GM12878 (cell line): ENCODE measurements around the gene ITIH1.

Source experiments
- GABPA ChIP-seq: IDR thresholded peaks from 2 replicates; pipeline ENCODE4 v1.6.1; 2014; ENCODE audit warnings: antibody characterized with exemption, low read depth, mild to moderate bottlenecking, inconsistent platforms
- HCFC1 ChIP-seq: fragments of 150-350 bp; IDR thresholded peaks from 2 replicates; pipeline ENCODE4 v1.6.1; 2014; ENCODE audit warnings: low read length
- JUND ChIP-seq: IDR thresholded peaks from 2 replicates; pipeline ENCODE4 v1.6.1; 2012; ENCODE audit warnings: low read depth, mild to moderate bottlenecking, low read length, improper control_type of control experiment, moderate library complexity
- POLR2AphosphoS5 ChIP-seq: IDR thresholded peaks from 2 replicates; pipeline ENCODE4 v1.6.1; 2011; ENCODE audit warnings: mild to moderate bottlenecking, low read length, inconsistent platforms
- RELA ChIP-seq: fragments of 450-650 bp; IDR thresholded peaks from 2 replicates; pipeline ENCODE4 v1.8.0; 2014; ENCODE audit warnings: borderline replicate concordance; ENCODE audit not compliant: partially characterized antibody
- SIX5 ChIP-seq: IDR thresholded peaks from 2 replicates; pipeline ENCODE4 v1.6.1; 2011; ENCODE audit warnings: mild to moderate bottlenecking, low read depth, low read length, moderate library complexity; ENCODE audit not compliant: severe bottlenecking
- TF ChIP-seq, protein P1 (sequence below): IDR thresholded peaks from 2 replicates; pipeline ENCODE4 v1.6.1; 2012; ENCODE audit warnings: low read depth, low read length, improper control_type of control experiment
- TF ChIP-seq, protein P2 (sequence below): fragments of 450-650 bp; IDR thresholded peaks from 2 replicates; pipeline ENCODE4 v1.6.1; 2017; ENCODE audit warnings: mild to moderate bottlenecking, low read depth, inconsistent platforms; ENCODE audit not compliant: poor library complexity, severe bottlenecking
- TF ChIP-seq, protein P3 (sequence below), 3 experiments: IDR thresholded peaks in 2 of 3; conservative IDR thresholded peaks in 1 of 3; 2 replicates each; pipeline ENCODE4 v1.5.1; 2011; ENCODE audit warnings: low read depth in 3 of 3, low read length in 3 of 3, mild to moderate bottlenecking in 3 of 3, control low read depth in 2 of 3, moderate library complexity in 2 of 3, inconsistent platforms in 1 of 3, mixed read lengths in 1 of 3; ENCODE audit not compliant: control insufficient read depth in 2 of 3, insufficient read depth in 1 of 3; ENCODE audit errors: extremely low read depth in 1 of 3
- TF ChIP-seq, protein P4 (sequence below): IDR thresholded peaks from 2 replicates; pipeline ENCODE4 v1.6.1; 2012; ENCODE audit warnings: low read depth, low read length, improper control_type of control experiment
- TF ChIP-seq, protein P5 (sequence below): IDR thresholded peaks from 2 replicates; pipeline ENCODE4 v1.6.1; 2012; ENCODE audit warnings: low read length, inconsistent platforms

DNA sequence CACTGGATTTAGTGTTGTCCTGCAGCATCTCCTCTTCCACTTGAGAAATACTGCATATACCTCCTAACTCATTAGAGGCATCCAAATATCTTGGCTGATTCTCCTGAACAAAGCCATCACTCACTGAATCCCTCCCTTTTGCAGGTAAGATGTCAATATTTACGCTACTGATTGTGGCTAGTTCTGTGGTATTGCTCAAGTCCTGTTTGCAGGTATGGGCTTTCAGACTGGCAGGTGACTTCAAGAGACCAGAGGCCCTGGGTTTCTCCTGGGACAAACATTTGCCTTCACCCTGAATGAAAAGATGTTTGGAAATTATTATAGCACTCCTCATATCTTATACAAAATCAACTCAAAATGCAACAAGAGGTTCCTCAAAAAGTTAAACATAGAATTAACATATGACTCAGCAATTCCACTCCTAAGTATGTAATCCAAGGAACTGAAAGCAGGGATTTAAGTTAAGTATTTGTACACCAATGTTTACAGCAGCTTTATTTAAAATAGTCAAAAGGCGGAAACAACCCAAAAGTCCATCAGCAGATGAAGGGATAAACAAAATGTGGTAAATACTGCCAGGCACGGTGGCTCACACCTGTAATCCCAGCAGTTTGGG lies 25.2 kb upstream of the ITIH1 start:
- TF ChIP-seq, protein P1, sequence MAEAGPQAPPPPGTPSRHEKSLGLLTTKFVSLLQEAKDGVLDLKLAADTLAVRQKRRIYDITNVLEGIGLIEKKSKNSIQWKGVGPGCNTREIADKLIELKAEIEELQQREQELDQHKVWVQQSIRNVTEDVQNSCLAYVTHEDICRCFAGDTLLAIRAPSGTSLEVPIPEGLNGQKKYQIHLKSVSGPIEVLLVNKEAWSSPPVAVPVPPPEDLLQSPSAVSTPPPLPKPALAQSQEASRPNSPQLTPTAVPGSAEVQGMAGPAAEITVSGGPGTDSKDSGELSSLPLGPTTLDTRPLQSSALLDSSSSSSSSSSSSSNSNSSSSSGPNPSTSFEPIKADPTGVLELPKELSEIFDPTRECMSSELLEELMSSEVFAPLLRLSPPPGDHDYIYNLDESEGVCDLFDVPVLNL: no peak
- TF ChIP-seq HCFC1 (no peak), RELA (no peak), GABPA (no peak), JUND (no peak), SIX5 (no peak), POLR2AphosphoS5 (no peak)
- TF ChIP-seq, protein P2, sequence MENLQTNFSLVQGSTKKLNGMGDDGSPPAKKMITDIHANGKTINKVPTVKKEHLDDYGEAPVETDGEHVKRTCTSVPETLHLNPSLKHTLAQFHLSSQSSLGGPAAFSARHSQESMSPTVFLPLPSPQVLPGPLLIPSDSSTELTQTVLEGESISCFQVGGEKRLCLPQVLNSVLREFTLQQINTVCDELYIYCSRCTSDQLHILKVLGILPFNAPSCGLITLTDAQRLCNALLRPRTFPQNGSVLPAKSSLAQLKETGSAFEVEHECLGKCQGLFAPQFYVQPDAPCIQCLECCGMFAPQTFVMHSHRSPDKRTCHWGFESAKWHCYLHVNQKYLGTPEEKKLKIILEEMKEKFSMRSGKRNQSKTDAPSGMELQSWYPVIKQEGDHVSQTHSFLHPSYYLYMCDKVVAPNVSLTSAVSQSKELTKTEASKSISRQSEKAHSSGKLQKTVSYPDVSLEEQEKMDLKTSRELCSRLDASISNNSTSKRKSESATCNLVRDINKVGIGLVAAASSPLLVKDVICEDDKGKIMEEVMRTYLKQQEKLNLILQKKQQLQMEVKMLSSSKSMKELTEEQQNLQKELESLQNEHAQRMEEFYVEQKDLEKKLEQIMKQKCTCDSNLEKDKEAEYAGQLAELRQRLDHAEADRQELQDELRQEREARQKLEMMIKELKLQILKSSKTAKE: no peak
- TF ChIP-seq, protein P3, sequence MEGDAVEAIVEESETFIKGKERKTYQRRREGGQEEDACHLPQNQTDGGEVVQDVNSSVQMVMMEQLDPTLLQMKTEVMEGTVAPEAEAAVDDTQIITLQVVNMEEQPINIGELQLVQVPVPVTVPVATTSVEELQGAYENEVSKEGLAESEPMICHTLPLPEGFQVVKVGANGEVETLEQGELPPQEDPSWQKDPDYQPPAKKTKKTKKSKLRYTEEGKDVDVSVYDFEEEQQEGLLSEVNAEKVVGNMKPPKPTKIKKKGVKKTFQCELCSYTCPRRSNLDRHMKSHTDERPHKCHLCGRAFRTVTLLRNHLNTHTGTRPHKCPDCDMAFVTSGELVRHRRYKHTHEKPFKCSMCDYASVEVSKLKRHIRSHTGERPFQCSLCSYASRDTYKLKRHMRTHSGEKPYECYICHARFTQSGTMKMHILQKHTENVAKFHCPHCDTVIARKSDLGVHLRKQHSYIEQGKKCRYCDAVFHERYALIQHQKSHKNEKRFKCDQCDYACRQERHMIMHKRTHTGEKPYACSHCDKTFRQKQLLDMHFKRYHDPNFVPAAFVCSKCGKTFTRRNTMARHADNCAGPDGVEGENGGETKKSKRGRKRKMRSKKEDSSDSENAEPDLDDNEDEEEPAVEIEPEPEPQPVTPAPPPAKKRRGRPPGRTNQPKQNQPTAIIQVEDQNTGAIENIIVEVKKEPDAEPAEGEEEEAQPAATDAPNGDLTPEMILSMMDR (IDR thresholded peaks at IDR 0.05 in 2 of 3, conservative IDR thresholded peaks at IDR 0.05 in 1 of 3; ENCODE audit: control insufficient read depth in 2 of 3, extremely low read depth in 1 of 3, insufficient read depth in 1 of 3, low read depth in 3 of 3, low read length in 3 of 3): no peak
- TF ChIP-seq, protein P4, sequence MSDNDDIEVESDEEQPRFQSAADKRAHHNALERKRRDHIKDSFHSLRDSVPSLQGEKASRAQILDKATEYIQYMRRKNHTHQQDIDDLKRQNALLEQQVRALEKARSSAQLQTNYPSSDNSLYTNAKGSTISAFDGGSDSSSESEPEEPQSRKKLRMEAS: no peak
- TF ChIP-seq, protein P5, sequence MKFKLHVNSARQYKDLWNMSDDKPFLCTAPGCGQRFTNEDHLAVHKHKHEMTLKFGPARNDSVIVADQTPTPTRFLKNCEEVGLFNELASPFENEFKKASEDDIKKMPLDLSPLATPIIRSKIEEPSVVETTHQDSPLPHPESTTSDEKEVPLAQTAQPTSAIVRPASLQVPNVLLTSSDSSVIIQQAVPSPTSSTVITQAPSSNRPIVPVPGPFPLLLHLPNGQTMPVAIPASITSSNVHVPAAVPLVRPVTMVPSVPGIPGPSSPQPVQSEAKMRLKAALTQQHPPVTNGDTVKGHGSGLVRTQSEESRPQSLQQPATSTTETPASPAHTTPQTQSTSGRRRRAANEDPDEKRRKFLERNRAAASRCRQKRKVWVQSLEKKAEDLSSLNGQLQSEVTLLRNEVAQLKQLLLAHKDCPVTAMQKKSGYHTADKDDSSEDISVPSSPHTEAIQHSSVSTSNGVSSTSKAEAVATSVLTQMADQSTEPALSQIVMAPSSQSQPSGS: no peak
